Prostate gland (tissue), 2 donors: ENCODE data around the gene CCDC157.

ENCODE experiments used
- POLR2AphosphoS5 ChIP-seq: sonication (generic); formaldehyde crosslinking; IDR thresholded peaks from one replicate; pipeline ENCODE4 v1.6.1; 2017; ENCODE audit warnings: antibody characterized with exemption
- TF ChIP-seq, protein P1 (sequence below), 4 experiments: fragments of 200-600 bp in 2 of 4; fragments of 450-650 bp in 2 of 4; sonication (generic) in 2 of 4; IDR thresholded peaks; 1 replicate in 3 of 4; 2 replicates in 1 of 4; pipeline ENCODE4 v1.5.1; 2016 to 2019; ENCODE audit warnings: antibody characterized with exemption in 4 of 4, mild to moderate bottlenecking in 2 of 4, moderate library complexity in 2 of 4

DNA sequence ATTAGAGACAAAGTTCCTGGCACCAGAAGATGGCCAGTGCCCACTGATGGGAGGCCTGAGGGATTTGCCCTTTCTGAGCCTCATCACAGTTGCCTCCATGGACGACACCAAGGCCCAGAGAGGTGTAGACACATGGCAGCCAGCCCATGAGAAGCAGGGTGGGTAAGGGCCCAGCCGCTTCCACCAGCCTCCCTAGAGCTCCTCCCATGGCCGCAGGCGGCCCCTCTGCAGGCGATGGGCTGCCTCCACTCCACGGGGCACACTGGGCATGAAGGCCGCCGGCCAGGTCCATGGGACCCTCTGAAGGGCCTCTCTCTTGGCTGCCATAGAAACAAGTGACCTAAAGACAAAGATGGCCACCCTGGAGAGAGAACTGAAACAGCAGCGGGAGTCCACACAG lies 14.5 kb downstream of the CCDC157 start:
- TF ChIP-seq POLR2AphosphoS5, result no peak
- TF ChIP-seq, protein P1, sequence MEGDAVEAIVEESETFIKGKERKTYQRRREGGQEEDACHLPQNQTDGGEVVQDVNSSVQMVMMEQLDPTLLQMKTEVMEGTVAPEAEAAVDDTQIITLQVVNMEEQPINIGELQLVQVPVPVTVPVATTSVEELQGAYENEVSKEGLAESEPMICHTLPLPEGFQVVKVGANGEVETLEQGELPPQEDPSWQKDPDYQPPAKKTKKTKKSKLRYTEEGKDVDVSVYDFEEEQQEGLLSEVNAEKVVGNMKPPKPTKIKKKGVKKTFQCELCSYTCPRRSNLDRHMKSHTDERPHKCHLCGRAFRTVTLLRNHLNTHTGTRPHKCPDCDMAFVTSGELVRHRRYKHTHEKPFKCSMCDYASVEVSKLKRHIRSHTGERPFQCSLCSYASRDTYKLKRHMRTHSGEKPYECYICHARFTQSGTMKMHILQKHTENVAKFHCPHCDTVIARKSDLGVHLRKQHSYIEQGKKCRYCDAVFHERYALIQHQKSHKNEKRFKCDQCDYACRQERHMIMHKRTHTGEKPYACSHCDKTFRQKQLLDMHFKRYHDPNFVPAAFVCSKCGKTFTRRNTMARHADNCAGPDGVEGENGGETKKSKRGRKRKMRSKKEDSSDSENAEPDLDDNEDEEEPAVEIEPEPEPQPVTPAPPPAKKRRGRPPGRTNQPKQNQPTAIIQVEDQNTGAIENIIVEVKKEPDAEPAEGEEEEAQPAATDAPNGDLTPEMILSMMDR (IDR thresholded peaks at IDR 0.05), result no peak
